Calu3 (cell line): ENCODE measurements around the gene RPL13A. TPM values are rescaled to one million over a fixed set of nuclear protein-coding genes. Genes with fewer than 3 reads are reported as not detected.

Experiments used
- BruUV-seq: library from RNA; stranded (reverse); fragments of 400-500 nt; replicated peaks from 2 replicates; lab custom pipeline; 2021; lab: Mats Ljungman, UMichigan
- CTCF ChIA-PET: fragments of 300-600 bp; sonication (Branson Sonifier 250); formaldehyde crosslinking; loops from one replicate; lab custom pipeline; 2022; ENCODE audit warnings: antibody characterized with exemption; lab: Charles Lee
- DNase-seq: peaks from one replicate; pipeline ENCODE4 v3.0.0; 2022
- H3K27ac Mint-ChIP-seq: one replicate; pipeline ENCODE4 v1.8.0; 2022; ENCODE audit warnings: mixed read lengths; ENCODE audit not compliant: unreplicated experiment
- H3K27me3 Mint-ChIP-seq: one replicate; pipeline ENCODE4 v1.8.0; 2022; ENCODE audit warnings: mixed read lengths; ENCODE audit not compliant: unreplicated experiment
- H3K36me3 Mint-ChIP-seq: one replicate; pipeline ENCODE4 v1.8.0; 2022; ENCODE audit warnings: mild to moderate bottlenecking, moderate library complexity, mixed read lengths; ENCODE audit not compliant: insufficient read depth, unreplicated experiment
- H3K4me1 Mint-ChIP-seq: one replicate; pipeline ENCODE4 v1.8.0; 2022; ENCODE audit warnings: mild to moderate bottlenecking, low read depth, mixed read lengths; ENCODE audit not compliant: unreplicated experiment
- H3K4me3 Mint-ChIP-seq: one replicate; pipeline ENCODE4 v1.8.0; 2022; ENCODE audit warnings: mild to moderate bottlenecking, low read depth, moderate library complexity, mixed read lengths; ENCODE audit not compliant: unreplicated experiment
- H3K9me3 Mint-ChIP-seq: one replicate; pipeline ENCODE4 v1.8.0; 2022; ENCODE audit warnings: low read depth, mixed read lengths; ENCODE audit not compliant: unreplicated experiment
- CTCF ChIP-seq: fragments of 200-600 bp; IDR thresholded peaks from one replicate; pipeline ENCODE4 v1.8.0; 2022; ENCODE audit warnings: antibody characterized with exemption; ENCODE audit not compliant: unreplicated experiment
- intact Hi-C: fragments of 100-400 bp; cut with micrococcal nuclease; formaldehyde crosslinking; loops from one replicate; pipeline ENCODE4 v1.10.0; 2022; ENCODE audit not compliant: unreplicated experiment
- microRNA-seq: library from miRNA; unstranded; fragments of <30 nt; microRNA quantifications from one replicate; pipeline ENCODE4 v1.2.0, GENCODE V29; 2022
- total RNA-seq: library from RNA; stranded (reverse); gene quantifications from 2 replicates; pipeline ENCODE4 v1.2.3, GENCODE V29; 2022

Gene RPL13A
- total RNA-seq, 1 experiment from 2014 or later: 1,993 TPM

DNA sequence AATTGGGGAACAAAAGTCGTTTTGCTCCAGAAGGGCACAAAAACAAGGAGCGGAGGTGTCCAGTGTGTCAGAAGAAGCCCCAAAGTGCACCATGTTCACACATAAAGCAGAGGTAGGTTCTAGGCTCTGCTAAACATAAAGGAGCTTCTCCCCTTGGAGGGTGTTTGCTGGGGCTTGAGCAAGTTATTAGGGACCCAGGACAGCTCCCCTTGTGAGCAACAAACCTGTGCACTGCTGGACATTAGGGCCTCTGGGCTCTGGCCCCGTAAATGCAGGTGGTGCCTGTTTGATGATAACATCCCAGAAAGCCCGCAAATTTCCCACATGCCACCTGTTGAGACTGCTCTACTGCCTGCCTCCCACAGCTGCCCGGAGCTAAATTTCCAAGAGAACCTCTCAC is 51.2 kb downstream of the RPL13A start:
- BruUV-seq: no TSS peak
- Mint-ChIP-seq H3K4me1 (peaks cover 13% of the 10 kb centered on the region), H3K4me3 (no peak overlapping the region), H3K27me3 (peaks cover 18% of the 10 kb centered on the region), H3K36me3 (peaks cover 13% of the 10 kb centered on the region), H3K27ac (no peak overlapping the region), H3K9me3 (no peaks in the 10 kb centered on the region)
- DNase-seq: no peak
- intact Hi-C loops: no loop called here
- no peak for TF ChIP-seq CTCF
- CTCF ChIA-PET: no interaction called here

DNA sequence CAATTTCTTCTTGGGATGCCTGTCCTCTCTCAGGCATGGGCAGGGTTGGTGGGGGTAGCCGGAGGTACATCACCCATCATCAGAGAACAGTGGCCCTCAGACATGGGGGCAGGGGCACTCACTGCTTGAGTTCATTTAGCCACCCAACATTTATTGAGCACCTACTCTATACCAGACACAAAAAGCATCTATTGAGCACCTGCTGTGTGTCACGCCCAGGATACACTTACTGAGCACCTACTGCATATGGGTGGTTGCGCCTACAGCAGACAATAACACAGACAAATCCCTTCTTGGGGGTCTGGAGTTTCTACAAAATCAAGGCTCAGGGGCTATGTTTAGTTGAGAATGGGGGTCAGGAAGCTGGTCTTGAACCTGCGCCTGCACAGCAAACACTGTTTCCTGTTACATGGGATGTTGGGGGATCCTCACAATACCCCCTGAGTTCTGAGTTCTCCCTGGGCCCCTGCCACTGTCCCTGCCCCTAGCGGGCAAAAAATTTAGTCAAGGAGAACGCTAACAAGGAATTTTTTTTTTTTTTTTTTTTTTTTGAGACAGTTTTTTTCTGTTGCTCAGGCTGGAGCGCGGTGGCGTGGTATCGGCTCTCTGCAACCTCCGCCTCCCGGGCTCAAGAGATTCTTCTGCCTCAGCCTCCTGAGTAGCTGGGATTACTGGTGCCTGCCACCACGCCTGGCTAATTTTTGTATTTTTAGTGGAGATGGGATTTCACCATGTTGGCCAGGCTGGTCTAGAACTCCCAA is 52.0 kb downstream of the RPL13A start:
- CTCF ChIA-PET: interaction anchor here (0.7 kb wide), 1 partner anchor 11 kb away, joined by 4 read pairs; no protein-coding TSS in a partner anchor
- intact Hi-C loops: no loop called here
- H3K9me3 Mint-ChIP-seq: no peaks in the 10 kb centered on the region
- H3K36me3 Mint-ChIP-seq: peaks cover 6% of the 10 kb centered on the region
- H3K27me3 Mint-ChIP-seq: peaks cover 22% of the 10 kb centered on the region
- no peak for TF ChIP-seq CTCF
- DNase-seq: no peak
- no TSS peak for BruUV-seq
- H3K4me3 Mint-ChIP-seq: no peak overlapping the region
- H3K4me1 Mint-ChIP-seq: peaks cover 11% of the 10 kb centered on the region
- no peak overlapping the region for H3K27ac Mint-ChIP-seq

Small RNA genes lying within 50 kb of the gene (microRNA-seq; reads per million reads assigned to microRNA genes)
- 2.8 reads per million for gene MIR150

Other genes with a start within 250 kb of the RPL13A start
- gene SLC6A16, start 162.4 kb upstream of the RPL13A start, total RNA-seq: not detected in 2 replicates
- gene CD37, start 152.2 kb upstream of the RPL13A start, total RNA-seq: not detected in 2 replicates
- gene TEAD2, start 125.2 kb upstream of the RPL13A start, total RNA-seq: 2.4 TPM in 2 replicates
- not detected in 2 replicates for gene DKKL1, start 123.7 kb upstream of the RPL13A start, total RNA-seq
- gene KASH5, start 99.4 kb upstream of the RPL13A start, total RNA-seq: not detected in 2 replicates
- not detected in 2 replicates for gene PTH2, start 64.2 kb upstream of the RPL13A start, total RNA-seq
- not detected in 2 replicates for gene GFY, start 62.2 kb upstream of the RPL13A start, total RNA-seq
- gene SLC17A7, start 46.1 kb upstream of the RPL13A start, total RNA-seq: not detected in 2 replicates
- gene PIH1D1, start 35.8 kb upstream of the RPL13A start, total RNA-seq: 127 and 141 TPM in 2 replicates
- 34.4 and 36.1 TPM in 2 replicates for gene ALDH16A1, start 34.4 kb upstream of the RPL13A start, total RNA-seq
- 4.8 and 7.1 TPM in 2 replicates for gene FLT3LG, start 13.4 kb upstream of the RPL13A start, total RNA-seq
- gene RPS11, start 8.8 kb downstream of the RPL13A start, total RNA-seq: 1,643 and 1,795 TPM in 2 replicates
- gene FCGRT, start 25.1 kb downstream of the RPL13A start, total RNA-seq: 80.8 and 95.4 TPM in 2 replicates
- gene RCN3, start 40.4 kb downstream of the RPL13A start, total RNA-seq: 5.0 and 7.6 TPM in 2 replicates
- 76.9 and 81.2 TPM in 2 replicates for gene NOSIP, start 92.9 kb downstream of the RPL13A start, total RNA-seq
- 19.0 and 22.1 TPM in 2 replicates for gene PRRG2, start 93.7 kb downstream of the RPL13A start, total RNA-seq
- 51.4 and 53.0 TPM in 2 replicates for gene PRR12, start 103.6 kb downstream of the RPL13A start, total RNA-seq
- 70.4 and 82.2 TPM in 2 replicates for gene RRAS, start 152.5 kb downstream of the RPL13A start, total RNA-seq
- 129 and 137 TPM in 2 replicates for gene SCAF1, start 154.6 kb downstream of the RPL13A start, total RNA-seq
- 189 and 191 TPM in 2 replicates for gene IRF3, start 178.2 kb downstream of the RPL13A start, total RNA-seq
- gene BCL2L12, start 178.3 kb downstream of the RPL13A start, total RNA-seq: 66.5 and 70.8 TPM in 2 replicates
- gene PRMT1, start 189.7 kb downstream of the RPL13A start, total RNA-seq: 350 and 369 TPM in 2 replicates
- 17.0 and 18.5 TPM in 2 replicates for gene ADM5, start 202.0 kb downstream of the RPL13A start, total RNA-seq
- 0.57 and 1.4 TPM in 2 replicates for gene CPT1C, start 203.5 kb downstream of the RPL13A start, total RNA-seq